GM21825 (cell line): Measurements from ENCODE around the gene NRCAM.
"Not testable (repeated sequence)": the region's sequence is repeated elsewhere in the genome, so short reads cannot be mapped to it uniquely, and the experiment has no call there.

Source experiments
- ATAC-seq: cut with Tn5 transposase; IDR thresholded peaks from one replicate; pipeline ENCODE4 v1.9.1; 2021; ENCODE audit warnings: mild to moderate bottlenecking, moderate library complexity; ENCODE audit not compliant: unreplicated experiment

NRCAM gene

DNA sequence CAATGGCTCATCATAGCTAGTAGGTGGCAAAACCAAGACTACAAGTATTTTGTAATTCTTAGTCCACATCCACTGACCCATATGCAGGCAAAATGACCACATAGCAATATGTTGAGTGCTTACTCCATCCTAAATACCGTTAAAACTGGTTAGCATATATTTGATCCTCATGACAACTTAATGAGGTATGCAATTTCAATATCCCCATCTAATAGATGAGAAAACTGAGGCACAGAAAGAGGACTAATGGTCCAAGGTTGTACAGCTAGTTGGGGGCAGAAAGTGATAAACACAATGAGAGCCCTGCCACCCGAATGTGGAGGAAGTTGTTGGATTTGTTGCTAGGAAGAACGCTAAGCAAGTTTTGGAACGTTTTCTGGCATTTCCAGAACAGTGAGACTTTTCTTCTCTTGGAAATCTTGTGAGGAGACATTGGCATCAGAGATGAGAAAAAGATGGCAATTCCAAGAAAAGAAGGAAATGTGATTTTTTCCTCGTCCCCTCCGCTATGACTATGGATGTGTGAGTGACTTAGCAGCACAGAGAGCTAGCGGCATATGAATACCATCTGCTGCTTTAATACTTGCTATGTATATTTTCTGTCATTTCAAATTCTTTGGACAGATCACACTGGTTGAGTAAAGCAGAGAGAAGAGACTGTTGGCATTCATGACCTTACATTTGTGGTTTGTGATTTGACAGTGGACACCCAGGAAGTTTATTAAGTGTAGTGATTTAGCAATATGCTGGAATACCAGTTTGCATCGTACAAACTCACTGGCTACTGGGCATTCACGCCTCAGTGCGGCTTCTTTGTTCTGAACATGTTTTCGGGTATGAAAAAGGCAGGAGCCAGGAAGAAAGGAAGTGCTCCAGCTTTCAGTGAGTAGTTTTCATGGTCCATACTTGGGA, 51.5 kb downstream of the NRCAM start:
- no peak for ATAC-seq

DNA sequence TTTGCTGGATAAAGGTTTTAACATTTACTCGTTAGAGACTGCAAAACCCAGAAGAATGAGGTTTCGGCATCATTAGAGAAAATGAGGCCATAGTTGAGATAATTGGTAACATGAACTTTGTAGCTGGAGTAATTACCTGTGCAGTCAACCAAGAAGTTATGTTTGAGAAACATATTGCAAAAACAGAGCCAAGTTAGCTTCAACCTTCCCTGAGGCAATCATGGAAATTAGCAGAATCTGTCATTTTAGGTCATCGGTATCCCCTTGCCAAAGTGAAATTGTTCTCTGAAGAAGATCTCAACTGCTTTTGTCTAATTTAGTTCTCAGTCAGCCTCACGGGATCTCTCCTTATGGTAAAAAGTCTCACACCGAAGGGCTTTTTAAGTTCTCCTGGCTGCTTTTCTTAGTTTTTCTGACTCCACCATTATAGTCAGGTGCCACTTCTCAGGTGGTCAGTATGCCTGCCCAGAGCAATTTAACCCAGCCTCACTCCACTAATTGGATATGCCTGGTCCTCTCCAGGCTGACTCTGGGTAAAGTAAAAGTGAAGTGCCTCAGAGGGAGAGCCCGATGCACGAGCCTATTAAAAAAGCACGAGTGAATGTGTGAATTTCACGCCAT, 52.5 kb downstream of the NRCAM start:
- no peak for ATAC-seq

GRCh38 chr7:108402865-108403264, 53.4 kb downstream of the NRCAM start:
- no peak for ATAC-seq

- ATAC-seq: no peak
Observed at GRCh38 chr7:108396080-108396479, 60.2 kb downstream of the NRCAM start.

- no peak for ATAC-seq
Observed at GRCh38 chr7:108395426-108395825, 60.8 kb downstream of the NRCAM start.

- ATAC-seq: not testable (repeated sequence)
Observed at GRCh38 chr7:108393097-108393496, 63.1 kb downstream of the NRCAM start.

GRCh38 chr7:108387686-108388085, 68.5 kb downstream of the NRCAM start:
- not testable (repeated sequence) for ATAC-seq

GRCh38 chr7:108385834-108386422, 70.3 kb downstream of the NRCAM start:
- no peak for ATAC-seq

- peak; percentile 64 for ATAC-seq
Observed at GRCh38 chr7:108384716-108385483, 71.3 kb downstream of the NRCAM start.

DNA sequence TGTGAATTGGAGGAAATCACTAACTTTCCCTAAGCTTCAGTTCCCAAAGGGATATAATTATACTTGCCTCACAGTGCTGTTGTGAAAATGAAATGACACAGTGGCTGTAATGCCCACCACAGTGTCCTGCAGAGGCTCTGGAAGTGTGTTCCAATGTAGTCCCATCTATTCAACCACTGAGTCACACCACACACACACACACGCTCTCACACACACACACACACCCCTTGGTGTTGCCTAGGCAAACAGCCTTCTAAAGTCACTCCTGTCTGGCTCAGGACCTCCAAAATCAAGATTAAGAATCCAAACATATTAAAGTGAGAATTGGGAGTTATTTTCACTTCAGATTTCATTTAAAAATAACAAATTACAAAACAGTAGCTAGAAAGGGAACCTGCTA, 73.3 kb downstream of the NRCAM start:
- ATAC-seq: no peak

GRCh38 chr7:108380517-108380916, 75.7 kb downstream of the NRCAM start:
- ATAC-seq: no peak

GRCh38 chr7:108376206-108376605, 80.0 kb downstream of the NRCAM start:
- no peak for ATAC-seq

DNA sequence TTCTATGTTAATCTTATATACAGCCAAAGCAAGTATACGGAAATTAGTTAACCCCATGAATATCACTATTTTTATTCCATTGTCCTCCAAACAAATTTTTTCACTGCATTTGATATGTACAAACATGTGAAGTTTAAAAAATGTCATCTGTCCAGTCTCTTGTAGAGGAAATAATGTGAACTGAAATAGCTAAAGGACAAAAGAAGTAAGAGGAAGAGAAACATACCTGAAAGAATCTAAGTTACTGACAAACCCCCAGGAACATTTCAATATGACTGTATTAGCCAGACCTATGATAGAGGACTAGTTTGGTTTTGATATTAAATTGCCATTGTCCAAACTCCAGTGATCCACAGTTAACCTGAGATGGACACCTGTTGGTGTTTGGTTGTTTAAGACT, 80.6 kb downstream of the NRCAM start:
- ATAC-seq: no peak

DNA sequence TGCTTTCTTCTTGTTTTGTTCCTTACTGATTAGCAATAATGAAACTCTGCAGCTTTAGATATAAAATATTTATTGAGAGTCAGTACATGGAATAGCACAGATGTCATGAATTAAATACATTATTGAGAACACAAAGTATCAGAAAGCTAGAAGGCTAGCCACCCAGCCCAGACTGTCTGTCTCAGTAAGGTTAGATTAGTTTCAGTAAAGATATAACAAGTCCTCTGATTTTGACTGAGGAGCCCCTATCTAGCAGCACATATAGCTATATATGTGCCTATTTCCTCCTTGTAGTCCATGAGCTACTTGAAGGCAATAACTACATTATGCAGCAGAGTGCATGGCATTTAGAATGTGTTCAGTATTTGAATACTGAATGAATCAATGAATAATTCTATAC, 81.3 kb downstream of the NRCAM start:
- no peak for ATAC-seq

DNA sequence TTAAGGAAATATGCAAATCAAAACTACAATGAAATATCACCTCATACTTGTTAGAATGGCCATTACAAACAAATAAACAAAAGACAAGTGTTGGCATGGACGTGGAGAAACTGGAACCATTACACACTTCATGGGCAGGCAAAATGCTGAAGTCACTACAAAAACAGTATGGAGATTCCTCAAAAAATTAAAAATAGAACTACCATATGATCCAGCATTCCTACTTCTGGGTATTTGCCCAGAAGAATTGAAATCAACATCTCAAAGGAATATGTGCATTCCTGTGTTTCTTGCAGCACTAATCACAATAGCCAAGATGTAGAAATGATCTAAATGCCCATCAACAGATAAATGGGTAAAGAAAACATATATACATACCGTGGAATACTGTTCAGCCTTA, 83.6 kb downstream of the NRCAM start:
- no peak for ATAC-seq

- no peak for ATAC-seq
Observed at GRCh38 chr7:108370616-108371015, 85.6 kb downstream of the NRCAM start.

DNA sequence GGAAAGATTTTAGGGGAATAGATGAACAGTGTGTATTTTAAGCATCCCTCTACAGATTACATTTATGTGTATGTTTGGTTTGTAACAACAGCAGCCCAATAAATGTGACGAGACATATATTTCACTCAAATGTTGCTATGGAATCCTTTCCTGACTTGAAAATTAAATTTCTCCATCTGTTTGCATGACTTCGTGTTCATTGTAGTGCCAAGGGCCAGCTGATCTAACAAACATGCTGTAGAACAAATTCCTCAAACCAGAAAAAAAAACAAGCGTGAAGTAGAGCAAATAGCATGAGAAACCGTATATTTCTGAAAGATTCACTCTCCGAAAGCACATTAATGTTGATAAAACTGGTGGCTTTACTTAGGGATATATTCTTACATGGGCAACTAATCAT, 87.8 kb downstream of the NRCAM start:
- ATAC-seq: no peak

- no peak for ATAC-seq
Observed at GRCh38 chr7:108367946-108368345, 88.3 kb downstream of the NRCAM start.

- ATAC-seq: no peak
Observed at GRCh38 chr7:108367314-108367713, 88.9 kb downstream of the NRCAM start.

GRCh38 chr7:108363659-108364058, 92.6 kb downstream of the NRCAM start:
- no peak for ATAC-seq
